Mammary epithelial cell (primary cell): ENCODE measurements around the gene ATG5.

Experiments
- CTCF ChIP-seq, 2 donors: IDR thresholded peaks in 1 of 2; conservative IDR thresholded peaks in 1 of 2; 2 replicates each; pipeline ENCODE4 v1.5.1; 2011 to 2012; ENCODE audit warnings: inconsistent platforms in 2 of 2, low read length in 2 of 2, mild to moderate bottlenecking in 2 of 2, control low read depth in 1 of 2, low read depth in 1 of 2; ENCODE audit not compliant: insufficient read depth in 1 of 2; ENCODE audit errors: extremely low read depth in 1 of 2
- EZH2 ChIP-seq: IDR thresholded peaks from 2 replicates; pipeline ENCODE4 v1.6.1; 2012; ENCODE audit warnings: low read length, inconsistent platforms, borderline replicate concordance

- no peak for TF ChIP-seq CTCF (conservative IDR thresholded peaks at IDR 0.05 in 1 of 2, IDR thresholded peaks at IDR 0.05 in 1 of 2; ENCODE audit: extremely low read depth in 1 of 2, insufficient read depth in 1 of 2, low read depth in 1 of 2, low read length in 2 of 2)
- TF ChIP-seq EZH2: no peak
These were observed 139.9 kb downstream of the ATG5 start for GRCh38 chr6:106185615-106186014.
